ENCODE data around the gene FIBIN.

DNA sequence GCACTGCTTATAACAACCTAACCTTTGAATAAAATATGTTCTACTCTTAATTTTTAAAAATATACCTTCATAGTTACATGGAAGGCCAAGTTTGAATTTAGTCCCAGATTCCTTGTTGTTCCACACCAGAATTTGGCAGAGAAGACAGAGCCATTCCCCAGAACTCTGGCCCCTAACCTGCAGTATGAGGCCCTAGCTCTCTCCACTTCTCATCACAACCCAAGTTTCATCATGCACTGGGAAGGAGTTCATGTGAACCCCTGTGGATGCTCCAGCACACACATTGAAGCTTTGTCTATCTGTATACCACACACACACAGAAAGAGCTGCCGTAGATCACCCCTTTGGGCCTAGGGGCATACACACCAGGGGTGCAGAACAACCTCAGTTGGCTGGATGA lies 36.1 kb downstream of the FIBIN start:
- TF ChIP-seq, protein P1, sequence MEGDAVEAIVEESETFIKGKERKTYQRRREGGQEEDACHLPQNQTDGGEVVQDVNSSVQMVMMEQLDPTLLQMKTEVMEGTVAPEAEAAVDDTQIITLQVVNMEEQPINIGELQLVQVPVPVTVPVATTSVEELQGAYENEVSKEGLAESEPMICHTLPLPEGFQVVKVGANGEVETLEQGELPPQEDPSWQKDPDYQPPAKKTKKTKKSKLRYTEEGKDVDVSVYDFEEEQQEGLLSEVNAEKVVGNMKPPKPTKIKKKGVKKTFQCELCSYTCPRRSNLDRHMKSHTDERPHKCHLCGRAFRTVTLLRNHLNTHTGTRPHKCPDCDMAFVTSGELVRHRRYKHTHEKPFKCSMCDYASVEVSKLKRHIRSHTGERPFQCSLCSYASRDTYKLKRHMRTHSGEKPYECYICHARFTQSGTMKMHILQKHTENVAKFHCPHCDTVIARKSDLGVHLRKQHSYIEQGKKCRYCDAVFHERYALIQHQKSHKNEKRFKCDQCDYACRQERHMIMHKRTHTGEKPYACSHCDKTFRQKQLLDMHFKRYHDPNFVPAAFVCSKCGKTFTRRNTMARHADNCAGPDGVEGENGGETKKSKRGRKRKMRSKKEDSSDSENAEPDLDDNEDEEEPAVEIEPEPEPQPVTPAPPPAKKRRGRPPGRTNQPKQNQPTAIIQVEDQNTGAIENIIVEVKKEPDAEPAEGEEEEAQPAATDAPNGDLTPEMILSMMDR (IDR thresholded peaks at IDR 0.05), result no peak
- TF ChIP-seq EZH2 (IDR thresholded peaks at IDR 0.05) (no peak), EZH2phosphoT487 (IDR thresholded peaks at IDR 0.05) (no peak)
